HG03342 (cell line): ENCODE results near the gene EEF2K.

Source experiments
- ATAC-seq: cut with Tn5 transposase; IDR thresholded peaks from one replicate; pipeline ENCODE4 v1.9.1; 2021; ENCODE audit warnings: mild to moderate bottlenecking, moderate library complexity; ENCODE audit not compliant: unreplicated experiment

EEF2K gene

DNA sequence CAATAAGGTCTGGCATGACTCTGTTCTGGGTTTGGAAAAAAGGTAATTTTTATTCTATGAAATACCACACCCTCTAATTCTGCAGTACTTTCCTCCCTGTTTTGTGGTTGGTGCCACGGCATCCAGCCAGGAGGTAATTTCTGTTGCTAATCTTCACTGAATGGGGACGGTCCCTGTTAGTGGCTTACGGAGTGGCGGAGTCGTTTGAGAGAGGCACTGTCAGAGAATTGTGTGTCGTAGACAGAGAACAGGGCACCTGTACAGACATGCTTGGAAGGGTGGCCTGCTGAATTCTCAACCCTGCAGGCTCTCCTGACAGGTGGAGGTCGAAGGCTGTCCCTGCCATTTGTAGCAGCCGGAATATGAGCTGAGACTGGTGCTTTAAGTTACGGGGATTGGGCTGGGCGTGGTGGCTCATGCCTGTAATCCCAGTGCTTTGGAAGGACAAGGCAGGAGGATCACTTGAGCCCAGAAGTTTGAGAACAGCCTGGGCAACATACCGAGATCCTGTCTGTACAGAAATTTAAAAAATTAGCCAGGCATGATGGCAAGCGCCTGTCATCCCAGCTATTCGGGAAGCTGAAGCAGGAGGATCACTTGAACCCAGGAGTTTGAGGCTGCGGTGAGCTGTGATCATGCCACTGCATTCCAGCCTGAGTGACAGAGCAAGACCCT, 33.2 kb downstream of the EEF2K start:
- ATAC-seq: no peak

DNA sequence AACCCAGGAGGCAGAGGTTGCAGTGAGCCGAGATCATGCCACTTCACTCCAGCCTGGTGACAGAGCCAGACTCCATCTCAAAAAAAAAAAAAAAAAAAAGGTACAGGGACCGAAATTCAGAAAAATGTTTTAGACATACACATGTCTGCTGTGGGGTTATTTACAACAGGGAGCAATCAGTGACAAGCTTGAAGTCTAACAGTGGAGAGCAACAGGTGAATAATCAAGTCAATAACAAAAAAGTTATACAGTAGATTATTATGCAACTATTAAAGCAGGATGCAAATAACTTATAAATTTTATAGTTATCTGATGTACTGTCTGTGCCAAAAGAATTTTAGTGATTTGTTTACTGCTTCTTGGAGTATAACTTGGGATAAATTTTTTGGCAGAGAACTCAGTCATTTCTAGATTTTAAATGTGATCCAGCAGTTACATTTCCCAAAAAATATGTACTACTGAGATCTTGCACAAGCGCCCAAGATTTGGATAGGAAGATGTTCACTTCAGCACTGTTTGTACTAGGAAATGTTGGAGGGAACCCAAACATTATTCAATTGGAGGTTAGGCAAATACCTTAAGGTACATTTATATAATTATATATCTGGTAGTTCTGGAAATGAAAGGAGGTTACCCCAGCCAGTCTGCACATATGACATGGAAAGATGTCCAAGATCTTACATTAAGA, 34.1 kb downstream of the EEF2K start:
- ATAC-seq: no peak

DNA sequence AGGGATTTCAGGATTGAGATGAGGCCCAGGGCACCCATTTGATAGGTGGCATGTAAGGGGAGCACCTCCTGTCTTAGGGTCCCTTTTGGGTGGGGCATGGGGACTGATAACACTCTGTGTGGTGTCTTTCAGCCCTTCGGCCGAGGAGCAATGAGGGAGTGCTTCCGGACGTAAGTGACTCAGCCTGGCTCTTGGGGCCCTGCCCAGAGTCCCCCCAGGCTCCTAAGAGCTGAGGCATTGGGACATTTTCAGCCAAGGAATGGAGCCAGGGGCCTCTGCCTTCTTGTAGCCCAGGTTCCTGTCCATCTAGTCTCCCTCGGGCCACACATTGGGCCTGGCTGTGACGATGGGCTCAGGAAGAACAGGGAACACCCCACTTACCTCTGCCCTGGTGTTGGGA, 44.4 kb downstream of the EEF2K start:
- ATAC-seq: no peak

DNA sequence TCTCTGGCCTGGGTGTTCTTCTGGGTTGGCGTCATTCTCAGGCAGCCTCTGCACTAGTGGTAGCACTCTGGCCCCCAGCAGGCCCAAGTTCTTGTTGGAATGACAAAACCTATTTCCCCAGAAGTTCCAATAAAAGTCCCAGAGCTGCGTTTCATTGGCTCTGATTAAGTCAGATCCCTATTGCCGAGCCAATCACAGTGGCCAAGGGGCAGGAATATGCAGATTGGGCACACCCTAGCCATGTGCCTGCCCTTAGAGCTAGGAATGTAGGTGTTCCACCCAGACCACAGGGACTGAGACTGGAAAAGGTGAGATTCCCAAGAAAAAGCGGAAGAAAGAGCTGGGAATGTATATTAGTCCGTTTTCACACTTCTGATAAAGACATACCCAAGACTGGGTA, 46.2 kb downstream of the EEF2K start:
- ATAC-seq: no peak

DNA sequence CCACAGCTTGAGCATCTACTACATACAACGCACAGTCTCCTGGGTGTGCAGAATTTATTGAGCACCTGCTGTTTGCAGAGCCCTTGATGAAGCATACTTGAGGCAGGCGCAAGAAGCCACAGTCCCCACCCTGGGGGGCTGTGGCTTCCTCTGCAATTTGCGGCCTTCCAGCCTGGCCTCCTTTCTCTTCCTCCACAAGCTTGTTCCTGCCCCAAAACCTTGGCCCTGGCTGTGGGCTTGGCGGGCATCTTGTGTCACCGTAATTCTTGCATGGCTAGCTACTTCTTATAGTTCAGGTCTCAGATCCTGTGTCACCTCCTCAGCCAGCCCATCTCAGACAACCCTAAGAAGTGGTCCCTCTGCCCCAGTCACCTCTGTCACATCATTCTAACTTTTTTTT, 47.2 kb downstream of the EEF2K start:
- ATAC-seq: no peak

DNA sequence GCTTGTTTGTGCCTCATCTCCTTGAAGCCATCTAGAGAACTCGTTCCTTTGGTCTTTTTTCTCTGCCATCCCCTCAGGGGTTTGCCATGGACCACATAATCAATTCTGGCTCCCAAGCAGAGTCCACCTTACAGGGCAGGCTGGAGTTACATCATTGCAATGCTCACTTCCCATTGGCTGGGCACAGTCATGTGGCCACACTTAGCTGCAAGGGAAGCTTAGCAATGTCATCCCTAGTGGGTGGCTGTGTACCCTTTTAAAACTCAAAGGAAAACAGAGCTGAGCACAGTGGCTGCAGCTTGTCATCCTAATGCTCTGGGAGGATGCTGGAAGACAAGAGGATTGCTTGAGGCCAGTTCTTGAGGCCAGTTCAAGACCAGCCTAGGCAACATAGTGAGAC, 49.3 kb downstream of the EEF2K start:
- ATAC-seq: no peak

DNA sequence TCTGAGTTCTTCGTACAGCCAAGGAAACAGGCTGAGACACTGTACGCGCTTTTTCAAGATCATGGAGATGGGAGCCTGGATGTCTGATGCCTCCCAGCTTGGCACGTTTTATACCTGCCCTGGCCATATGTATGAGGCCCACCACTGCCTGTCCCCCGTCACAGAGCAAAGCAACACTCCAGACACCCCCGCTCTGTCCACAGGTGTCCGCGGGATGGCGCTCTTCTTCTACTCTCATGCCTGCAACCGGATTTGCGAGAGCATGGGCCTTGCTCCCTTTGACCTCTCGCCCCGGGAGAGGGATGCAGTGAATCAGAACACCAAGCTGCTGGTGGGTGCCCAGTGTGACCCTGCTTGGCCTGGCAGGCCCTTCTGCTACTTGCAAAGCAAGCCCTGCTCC, 51.4 kb downstream of the EEF2K start:
- no peak for ATAC-seq

DNA sequence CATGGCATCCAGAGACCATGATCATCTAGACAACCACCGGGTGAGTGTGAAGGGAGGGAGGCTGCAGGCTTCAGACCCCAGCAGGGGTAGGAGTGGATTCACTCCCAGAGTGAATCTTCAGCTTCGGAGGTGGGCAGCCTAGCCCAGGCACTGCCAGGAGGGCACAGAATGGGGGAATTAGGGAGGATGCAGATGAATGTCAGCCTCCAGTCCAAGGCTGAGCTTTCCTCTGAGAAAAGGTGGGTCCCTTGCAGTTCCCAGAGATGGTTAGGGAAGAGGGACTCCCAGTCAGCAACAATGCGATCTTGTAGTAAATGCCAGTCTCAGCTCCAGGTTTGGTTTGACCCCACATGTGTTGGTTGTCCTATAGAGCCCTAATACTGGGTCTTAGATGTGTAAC, 54.4 kb downstream of the EEF2K start:
- ATAC-seq: no peak

DNA sequence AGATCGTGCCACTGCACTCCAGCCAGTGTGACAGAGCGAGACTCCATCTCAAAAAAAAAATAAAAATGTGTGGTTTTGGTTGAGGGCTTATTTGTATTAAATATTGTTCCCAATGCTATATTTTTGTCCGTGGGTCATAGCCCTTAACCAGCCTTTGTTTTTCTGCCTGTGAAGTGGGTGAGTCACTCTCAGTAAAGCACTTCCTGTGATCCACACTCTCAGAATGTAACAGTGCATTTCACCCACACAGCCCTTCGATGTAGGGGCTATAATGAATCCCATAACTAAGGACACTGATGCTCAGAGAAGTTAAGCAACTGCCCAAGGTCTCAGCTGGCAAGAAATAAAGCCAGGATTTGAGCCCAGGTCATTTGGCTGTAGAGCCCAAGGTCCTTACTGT, 56.4 kb downstream of the EEF2K start:
- no peak for ATAC-seq

DNA sequence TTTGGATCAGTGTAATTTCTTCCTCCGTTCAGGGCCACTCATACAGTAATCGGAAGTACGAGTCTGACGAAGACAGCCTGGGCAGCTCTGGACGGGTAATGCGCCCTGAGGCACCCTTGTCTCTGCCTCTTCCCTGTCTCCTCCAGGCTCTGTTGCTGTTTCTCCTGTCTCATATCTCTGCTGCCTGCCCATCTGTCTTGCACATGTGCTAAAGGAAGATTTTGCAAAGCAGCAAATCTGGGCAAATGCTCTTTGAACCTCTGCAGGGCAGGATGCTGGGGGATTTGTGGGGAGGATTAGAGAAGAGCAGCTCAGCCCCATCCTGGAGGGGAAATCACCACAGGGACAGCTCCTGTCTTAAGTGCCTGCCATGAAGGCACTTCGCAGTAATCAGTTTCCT, 58.7 kb downstream of the EEF2K start:
- ATAC-seq: no peak

DNA sequence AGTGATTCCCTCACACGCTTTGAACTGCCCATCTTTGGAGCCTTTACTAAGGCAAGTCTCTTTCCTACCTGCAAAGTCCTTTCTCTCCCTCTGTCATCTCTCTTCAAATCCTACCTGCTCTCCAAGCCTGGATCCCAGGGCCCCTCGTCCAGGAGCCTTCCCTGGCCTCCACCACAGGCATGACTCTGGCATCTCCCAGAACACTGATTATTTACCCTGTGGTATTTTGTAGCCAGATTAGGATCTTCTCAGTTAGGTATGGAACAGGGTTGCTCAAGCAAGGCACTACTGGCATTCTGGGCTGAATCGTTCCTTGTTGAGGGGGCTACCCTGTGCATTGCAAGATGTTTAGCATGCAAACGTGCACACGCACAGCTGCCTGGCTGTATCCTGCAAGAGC, 59.3 kb downstream of the EEF2K start:
- no peak for ATAC-seq

DNA sequence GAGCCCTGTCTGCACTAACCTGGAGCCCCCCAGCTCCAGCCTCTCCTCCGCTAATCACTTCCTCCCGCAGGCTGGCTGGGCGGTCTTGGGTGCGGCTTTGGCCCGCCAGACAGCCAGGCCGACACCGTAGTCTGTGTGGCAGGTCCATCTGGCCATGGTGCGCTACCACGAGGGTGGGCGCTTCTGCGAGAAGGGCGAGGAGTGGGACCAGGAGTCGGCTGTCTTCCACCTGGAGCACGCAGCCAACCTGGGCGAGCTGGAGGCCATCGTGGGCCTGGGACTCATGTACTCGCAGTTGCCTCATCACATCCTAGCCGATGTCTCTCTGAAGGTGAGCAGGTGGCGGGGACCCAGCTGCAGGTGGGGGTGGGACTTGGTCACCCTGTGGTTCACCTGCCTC, 60.5 kb downstream of the EEF2K start:
- ATAC-seq: no peak

DNA sequence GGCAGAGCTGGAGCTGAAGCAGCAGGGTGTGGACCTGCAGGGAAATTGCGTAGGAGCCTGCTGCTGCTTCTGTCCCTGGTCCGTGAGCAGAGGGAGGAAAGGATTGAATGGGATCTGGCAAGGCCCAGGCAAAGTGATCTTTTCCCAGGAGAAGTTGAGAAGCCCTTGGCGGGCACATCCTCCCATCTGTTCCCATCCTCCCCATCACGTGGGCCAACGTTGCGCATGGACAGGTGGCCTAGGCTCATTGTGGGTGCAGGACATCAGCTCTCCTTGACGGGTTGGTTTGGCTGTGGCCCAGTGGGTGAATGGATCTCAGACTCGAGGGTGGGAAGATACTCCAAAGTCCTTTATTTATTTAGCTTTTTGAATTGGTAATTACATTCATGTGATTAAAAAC, 61.7 kb downstream of the EEF2K start:
- ATAC-seq: no peak

DNA sequence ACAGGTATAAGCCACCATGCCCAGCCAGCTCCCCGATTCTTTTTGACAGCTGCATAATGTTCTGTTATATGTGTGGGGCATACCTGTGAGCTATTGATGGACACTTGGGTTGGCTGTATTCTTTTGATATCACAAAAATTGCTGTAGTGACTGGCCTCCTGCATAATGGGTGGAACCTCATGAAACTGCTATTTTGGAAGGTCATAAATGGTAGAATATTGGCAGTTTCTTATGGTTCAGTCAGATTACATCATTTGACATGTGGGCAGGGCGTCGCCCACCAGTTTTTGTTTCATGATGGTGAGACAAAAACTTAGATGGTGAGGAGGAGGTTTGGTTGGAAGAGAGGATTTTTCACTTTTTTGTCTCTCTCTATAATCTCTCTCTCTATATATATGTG, 64.4 kb downstream of the EEF2K start:
- no peak for ATAC-seq

DNA sequence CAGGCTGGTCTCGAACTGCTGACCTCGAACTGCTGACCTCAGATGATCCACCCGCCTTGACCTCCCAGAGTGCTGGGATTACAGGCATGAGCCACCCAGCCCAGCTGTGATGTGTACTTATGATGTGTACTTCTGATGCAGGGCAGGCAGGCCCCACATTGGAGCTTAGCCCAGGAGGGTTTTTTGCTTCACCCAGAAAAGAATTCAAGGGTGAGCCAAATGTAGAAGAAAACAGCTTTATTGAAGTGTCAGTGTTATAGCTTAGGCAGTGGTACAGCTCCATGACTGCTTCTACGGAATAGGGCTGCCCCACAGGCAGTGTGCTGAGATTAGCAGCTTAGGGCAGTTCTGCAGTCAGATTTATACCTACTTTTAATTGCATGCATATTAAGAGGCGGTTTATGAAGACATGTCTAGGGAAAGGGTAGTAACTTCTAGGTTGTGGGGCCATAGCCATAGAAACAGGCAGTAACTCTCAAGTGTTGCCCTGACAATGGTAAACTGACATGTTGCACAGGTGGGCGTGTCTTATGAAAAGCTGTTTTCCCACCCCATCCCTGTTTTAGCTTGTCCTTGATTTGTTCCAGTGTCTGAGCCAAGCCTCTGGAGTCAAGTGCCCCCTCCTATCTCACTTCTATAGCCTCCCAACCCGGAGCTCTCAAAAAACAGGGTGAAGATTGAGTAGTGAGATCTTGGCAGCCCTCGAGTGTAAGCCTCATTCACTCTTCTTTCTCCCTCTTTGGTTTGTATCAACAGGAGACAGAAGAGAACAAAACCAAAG, 67.0 kb downstream of the EEF2K start:
- no peak for ATAC-seq

DNA sequence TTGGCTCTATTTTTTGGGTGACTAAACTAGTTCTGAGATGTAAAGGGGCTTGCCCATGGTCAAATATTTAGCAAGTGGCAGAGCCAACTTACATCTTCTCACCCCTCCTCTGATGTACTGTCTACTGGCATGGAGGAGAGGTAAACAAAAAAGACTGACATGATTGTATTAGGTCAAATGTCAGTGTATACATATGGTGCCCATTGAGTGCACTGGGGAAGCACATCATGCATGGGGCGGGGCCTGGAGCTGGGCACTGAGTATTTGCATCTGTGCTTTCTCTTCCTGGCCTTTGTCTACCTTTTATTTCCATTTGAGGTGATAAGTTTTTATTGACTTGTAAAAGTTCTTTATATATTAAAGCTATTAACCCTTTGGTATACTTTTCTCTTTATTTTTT, 68.8 kb downstream of the EEF2K start:
- ATAC-seq: no peak

DNA sequence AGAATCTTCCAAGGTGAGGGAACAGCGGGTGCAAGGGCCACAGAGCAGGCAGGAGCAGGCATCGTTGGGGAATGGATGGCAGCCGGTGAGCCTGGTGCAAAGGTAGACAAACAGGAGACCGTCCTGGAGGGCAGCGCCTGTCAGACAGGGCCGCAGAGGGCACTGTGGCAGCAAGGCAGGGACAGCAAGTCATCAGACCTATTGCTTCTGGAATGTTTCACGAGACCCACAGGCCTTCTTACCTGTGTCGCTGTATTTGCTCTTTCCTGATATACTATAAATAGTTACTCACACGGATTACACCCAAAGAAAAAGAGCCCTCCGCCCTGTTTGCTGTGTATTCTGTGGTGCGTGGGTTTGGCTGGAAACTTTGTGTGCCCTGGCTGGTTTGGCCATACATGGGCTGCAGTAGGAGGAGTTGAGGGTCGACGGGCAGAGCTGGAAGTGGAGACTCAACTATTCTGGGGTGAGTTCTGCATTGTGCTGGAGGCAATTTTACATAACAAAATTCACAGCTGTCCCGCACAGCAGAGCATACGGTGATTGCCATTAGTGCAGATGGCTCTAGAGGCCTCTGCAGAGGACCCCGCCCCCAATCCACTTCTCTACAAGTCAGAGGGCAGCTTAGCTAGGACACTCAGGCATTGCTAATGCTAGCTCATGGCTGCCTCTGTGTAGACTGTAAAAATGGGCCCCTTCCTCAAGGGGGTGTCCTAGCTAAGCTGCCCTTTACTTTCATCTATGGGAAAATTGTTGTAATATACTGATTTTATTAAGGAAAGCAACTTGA, 72.6 kb downstream of the EEF2K start:
- no peak for ATAC-seq

DNA sequence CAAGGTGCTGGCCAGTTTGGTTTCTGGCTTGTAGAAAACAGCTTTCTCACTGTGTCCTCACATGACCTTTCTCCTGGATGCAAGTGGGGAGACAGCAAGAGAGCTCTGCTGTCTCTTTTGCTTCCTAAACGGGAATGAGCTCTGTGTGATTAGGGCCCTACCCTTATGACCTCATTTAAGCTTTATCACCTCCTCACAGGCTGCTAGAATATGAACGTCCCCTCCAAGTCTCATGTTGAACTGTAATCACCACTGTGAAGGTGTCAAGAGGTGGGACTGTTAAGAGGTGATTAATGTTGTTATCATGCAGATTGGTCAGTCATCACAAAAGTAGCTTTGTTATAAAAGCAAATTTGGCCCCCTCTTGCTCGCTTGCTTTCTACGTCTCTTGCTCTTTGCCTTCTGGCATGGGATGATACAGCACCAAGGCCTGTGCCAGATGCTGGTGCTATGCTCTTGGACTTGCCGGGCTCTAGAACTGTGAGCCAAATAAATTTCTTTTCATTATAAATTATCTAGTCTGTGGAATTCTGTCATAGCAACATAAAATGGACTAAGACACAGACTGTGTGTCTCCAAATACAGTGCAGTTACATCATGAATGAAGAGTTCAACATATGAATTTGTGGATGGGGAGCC, 76.3 kb downstream of the EEF2K start:
- ATAC-seq: no peak

DNA sequence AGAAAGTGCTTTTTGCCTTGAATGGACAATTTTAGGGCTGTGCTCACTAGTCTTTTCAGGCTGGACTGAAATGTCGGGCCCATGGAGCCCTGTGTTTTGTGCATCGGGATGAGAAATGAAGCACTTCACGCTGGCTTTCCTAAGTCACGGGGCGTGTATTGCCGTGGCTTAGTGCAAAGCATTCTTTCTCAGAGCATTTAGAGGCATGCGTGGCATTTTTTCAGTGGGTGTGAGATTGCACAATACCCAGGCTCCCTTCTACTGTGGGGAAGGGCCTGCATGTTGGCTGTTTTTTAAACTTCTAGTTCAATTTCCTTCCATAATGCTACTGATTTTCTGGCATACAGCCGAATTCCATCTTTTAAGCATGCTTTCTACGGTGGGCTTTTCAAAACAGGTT, 78.6 kb downstream of the EEF2K start:
- ATAC-seq: no peak

DNA sequence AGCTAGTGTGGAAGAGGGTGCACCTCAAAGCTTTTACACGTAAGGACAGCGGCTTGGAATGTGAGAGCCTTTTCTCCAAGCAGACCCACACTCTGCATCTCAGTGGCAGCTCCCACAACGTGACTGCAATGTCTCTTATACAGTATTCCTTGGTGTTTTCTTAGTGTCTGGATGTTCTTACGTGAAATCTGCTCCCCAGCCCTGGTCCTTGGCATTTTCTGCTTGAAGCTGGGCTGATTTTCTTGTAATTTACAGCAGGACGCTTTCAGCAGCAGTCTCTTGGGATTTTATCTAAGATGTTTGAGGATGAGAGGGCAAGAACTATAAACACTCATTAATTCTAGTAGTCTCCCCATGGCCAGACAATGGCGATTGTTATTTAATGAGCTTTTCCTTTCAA, 79.0 kb downstream of the EEF2K start:
- no peak for ATAC-seq

DNA sequence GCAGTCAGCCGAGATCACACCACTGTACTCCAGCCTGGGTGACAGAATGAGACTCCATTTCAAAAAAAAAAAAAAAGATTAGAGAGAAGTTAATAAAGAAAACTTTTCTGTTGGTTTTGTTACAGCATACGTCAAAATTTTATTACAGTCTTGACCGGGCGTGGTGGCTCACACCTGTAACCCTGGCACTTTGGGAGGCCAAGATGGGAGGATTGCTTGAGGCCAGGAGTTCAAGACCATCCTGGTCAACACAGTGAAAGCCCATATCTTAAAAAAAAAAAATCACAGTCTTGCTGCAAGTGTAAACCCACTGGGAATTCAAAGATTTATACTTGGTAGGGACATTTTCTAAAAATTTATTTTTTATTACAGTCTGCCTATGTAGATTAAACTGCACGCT, 84.9 kb downstream of the EEF2K start:
- no peak for ATAC-seq
